H4 (cell line): ENCODE measurements around the gene PLCE1. TPM values are rescaled to one million over a fixed set of nuclear protein-coding genes. Genes with fewer than 3 reads are reported as not detected.
"Not testable (repeated sequence)": the region's sequence is repeated elsewhere in the genome, so short reads cannot be mapped to it uniquely, and the experiment has no call there.

Experiments
- DNase-seq: peaks from one replicate; pipeline ENCODE4 v3.0.0-alpha.2; 2015; ENCODE audit warnings: low spot score
- total RNA-seq: library from RNA; depleted of rRNA; stranded (reverse); fragments of >200 nt; shearing (Covaris generic); gene quantifications from 2 replicates; pipeline ENCODE4 v1.2.3, GENCODE V29; 2014; rRNA removed

The PLCE1 gene
- total RNA-seq, result 0.80 and 1.2 TPM in 2 replicates

GRCh38 chr10:93993782-93994437 is at the start of gene PLCE1:
Gene PLCE1 (plus strand): TSS chr10:93993931. CDS start chr10:94031047, 37,116 bp downstream.
- DNase-seq, result peak; percentile 23

DNA sequence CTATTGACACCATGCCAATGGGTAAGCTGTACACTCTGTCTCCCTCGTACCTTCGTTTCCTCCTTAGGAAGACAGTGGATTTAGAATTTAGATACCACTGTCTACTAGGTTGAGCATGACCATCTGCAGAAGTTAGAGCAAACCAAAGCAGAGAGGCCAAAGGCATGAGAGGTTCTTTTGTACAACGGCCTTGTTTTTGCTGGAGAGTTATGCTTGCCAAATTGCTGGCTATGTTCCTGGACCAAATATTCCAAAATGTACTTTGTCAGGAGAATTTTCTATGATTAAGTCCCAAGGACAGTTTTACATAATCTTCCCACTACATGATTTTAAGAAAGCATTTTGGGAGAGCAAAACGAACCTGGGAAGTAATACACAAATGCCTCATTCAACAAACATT is 47.9 kb upstream of the PLCE1 start:
- DNase-seq, result no peak

- DNase-seq, result peak; percentile 80
Measured at GRCh38 chr10:93947055-93947454, 46.7 kb upstream of the PLCE1 start.

DNA sequence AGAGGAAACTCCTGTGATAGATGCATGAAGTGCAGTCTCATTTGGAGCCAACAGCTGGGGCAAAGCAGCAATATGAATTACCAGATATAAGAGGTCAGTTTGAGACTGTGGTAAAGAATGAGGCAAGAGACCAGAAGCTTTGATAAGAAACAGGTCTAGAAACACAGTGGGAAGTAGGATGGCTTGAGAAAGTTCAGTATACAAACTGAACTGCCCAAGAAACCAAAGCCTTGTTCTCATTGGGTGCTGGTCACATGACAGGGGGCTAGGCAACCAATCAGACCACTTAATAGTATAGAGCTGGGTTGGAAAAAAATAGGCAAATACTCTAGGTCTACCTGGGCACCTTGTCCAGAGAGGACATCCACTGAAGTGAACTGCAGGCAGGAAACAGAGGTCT is 46.2 kb upstream of the PLCE1 start:
- no peak for DNase-seq

DNA sequence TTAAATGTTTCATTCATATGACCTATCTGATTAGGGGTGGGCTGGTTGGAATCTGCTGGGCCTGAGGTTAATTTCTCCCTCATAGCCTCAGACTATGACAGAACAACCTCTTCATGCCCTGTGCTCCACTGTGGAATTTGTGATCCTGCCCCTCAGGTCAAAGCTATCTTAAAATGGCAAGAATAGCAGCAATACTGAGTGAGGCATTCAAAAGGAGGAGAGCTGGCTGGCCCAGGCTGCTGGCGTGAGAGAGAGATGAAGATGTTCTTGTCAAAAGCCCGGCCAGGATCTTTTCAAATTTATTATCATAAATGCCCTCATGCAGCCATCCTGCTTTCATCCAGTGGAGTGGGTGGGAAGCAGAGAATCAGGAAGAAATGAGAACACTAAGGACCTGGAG is 41.8 kb upstream of the PLCE1 start:
- no peak for DNase-seq

DNA sequence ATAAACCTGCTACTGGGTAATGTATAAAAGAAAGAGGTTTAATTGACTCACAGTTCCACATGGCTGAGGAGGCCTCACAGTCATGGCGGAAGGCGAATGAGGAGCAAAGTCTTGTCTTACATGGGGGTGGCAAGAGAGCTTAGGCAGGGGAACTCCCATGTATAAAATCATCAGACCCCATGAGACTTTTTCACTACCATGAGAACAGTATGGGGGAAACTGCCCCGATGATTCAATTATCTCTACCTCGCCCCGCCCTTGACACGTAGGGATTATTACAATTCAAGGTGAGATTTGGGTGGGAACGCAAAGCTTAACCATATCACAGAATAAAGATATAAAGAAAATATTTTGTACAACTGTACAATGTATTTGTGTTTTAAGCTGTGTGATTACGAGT is 39.4 kb upstream of the PLCE1 start:
- DNase-seq, result no peak

DNA sequence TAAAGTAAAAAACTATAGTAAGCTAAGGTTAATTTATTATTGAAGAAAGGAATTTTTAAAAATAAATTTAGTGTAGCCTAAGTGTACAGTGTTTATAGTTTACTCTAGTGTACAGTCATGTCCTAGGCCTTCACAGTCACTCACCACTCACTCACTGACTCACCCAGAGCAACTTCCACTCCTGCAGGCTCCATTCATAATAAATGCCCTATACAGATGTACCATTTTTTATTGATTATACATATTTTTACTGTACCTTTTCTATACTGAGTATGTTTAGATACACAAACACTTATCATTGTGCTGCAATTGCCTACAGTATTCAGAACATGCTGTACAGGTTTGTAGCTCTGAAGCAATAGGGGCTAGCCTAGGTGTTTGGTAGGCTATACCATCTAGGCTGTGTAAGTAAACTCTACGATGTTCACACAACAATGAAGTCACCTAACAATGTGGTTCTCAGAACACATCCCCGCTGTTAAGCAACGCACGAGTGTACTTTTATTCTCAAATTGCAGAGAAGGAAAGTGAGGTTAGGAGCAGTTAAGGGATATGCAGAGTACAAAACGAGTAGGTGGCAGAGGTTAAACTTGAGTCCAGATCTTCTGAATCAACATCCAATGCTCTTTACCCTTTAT is 38.9 kb upstream of the PLCE1 start:
- DNase-seq, result no peak

- DNase-seq, result no peak
Measured at GRCh38 chr10:93958834-93959233, 34.9 kb upstream of the PLCE1 start.

DNA sequence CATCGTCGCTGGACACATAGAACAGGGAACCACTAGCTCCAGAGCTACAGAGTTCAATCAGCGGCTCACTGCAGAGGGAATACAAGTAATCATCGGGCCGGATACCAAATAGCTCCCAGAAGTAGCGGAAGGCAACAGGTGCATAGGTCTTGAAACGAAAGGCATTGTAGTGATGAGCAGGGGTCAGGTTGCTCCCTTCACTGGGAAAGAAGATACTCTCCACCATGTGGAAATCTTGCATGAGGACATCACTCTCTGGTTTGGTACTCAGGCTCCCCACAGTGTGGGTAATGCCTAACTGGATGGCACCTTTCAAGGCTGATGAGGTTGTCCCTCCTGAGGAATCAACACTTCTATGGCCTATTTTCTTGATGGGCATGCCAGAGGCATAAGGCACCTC is 32.7 kb upstream of the PLCE1 start:
- DNase-seq, result not testable (repeated sequence)

DNA sequence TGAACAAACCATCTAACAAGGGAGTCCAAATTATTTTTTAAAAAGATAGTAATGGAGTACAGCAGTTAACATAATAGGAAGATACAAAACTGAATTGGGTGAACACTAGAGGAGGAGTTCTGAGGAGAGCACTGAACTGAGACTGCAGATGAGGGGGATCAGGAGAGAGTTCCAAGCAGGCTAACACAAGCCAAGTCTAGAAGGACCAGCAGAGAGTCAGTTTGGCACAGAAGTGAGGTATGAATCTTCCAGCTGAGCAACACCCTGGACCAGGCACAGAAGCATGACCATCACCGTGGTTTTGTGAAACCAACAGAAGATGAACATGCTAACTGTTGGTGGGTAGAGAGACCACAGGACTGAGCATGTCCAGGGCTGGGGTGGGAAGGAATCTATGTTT is 30.8 kb upstream of the PLCE1 start:
- DNase-seq, result no peak

GRCh38 chr10:93963434-93963833 is 30.3 kb upstream of the PLCE1 start:
- no peak for DNase-seq

GRCh38 chr10:93965911-93966310 is 27.8 kb upstream of the PLCE1 start:
- DNase-seq, result no peak

- no peak for DNase-seq
Measured at GRCh38 chr10:93967756-93968155, 26.0 kb upstream of the PLCE1 start.

DNA sequence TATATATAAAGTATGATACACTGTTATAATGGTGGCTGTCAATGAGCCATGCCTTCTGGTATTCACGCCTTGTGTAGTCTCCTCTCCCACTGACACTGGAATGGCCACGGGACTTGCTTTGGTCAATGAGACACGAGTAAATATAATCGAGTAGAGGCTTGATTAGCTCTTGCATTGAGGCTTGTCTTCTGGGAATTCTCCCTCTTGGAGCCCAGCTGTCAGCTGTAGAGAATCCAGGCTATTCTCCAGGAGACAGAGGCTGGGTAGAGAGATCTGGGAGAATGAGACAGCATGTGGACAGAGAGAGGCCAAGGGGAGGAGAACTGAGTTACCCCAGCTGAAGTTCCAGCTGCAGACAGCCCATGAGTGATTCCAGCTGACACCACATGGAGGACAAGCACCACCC is 25.2 kb upstream of the PLCE1 start:
- DNase-seq, result no peak

- not testable (repeated sequence) for DNase-seq
Measured at GRCh38 chr10:93970433-93971010, 23.2 kb upstream of the PLCE1 start.

DNA sequence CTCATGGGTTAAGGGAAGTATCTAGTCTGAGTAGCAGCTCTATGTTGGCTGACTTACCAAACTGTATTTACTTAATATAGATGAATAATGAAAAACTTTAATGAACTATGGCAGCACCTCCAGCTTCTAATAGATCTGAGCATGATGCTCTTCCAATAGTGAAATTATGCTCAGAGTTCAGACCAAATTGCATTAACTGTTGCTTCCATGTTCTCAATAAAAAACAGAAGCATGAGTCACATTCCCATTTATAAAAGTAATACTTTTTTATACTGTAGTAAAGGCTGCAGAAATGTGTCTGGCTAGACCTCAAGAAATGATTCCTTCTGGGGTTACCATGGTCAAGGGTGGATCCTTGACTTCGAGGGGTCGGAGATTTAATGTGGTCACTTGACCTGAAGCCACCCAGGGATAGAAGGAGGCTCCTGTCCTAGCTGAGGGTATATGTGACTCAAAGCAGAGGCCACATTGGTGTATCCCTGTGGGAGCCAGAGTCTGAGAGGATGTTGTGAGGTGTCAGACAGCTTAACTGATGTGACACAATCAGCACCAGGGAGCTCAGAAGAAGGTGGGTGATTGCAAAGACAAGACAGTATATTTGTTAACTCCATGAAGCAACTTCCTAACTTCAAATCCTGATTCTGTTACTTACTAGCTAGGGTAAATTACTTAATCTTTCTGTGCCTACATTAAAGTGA is 19.8 kb upstream of the PLCE1 start:
- DNase-seq, result no peak

- DNase-seq, result no peak
Measured at GRCh38 chr10:93977442-93977841, 16.3 kb upstream of the PLCE1 start.

- no peak for DNase-seq
Measured at GRCh38 chr10:93980486-93980885, 13.2 kb upstream of the PLCE1 start.

DNA sequence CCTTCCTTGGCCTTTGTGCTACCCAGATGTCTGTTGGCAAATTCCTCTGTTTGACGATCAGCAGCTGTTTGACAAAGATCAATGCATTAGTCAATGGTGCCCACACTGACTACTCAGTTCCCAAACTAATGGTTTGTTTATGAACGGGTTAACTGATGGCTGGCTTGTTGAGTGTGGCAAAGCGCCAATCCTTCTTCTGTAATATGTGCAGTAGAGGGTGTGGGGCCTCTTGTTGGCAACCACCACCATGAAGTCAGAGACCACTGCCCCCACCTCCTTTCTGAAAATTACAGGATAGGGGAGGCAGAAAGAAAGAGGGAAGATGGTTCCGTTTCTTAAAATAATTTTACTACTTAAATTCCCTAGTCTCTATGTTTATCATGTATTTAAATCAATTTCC is 2.6 kb upstream of the PLCE1 start:
- no peak for DNase-seq

DNA sequence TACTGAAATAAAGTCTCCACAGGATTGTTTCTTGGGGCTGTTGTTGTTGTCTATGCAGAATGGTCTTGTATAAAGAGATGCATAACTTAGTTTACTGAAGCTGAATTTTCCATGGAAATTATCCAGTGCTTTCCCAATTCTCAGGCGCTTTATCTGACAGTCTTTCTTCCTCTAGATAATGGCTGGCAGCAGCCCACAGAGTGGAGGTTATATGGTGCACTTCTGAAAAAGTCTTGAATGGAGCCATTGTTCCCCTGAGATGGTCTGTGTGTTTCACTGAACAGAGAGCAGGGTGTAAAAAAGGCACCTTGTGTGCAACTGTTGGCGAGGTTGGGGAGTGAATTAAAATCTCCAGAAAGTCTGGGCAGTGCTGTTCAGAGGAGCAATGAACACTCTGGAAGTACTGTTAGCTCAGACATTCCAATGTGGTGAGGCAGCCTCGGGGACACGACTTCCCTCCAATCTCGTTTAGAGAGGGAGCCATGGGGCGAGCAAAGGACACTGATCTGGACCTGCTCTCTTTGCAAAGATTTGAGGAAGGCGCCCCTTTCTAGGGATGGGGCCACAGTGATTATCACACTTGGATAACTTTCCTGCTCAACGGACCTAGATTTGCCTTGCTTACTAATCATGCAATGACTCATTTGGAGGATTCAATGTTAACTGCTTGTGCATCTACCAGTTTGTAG is 2.0 kb upstream of the PLCE1 start:
- DNase-seq, result peak; percentile 67

DNA sequence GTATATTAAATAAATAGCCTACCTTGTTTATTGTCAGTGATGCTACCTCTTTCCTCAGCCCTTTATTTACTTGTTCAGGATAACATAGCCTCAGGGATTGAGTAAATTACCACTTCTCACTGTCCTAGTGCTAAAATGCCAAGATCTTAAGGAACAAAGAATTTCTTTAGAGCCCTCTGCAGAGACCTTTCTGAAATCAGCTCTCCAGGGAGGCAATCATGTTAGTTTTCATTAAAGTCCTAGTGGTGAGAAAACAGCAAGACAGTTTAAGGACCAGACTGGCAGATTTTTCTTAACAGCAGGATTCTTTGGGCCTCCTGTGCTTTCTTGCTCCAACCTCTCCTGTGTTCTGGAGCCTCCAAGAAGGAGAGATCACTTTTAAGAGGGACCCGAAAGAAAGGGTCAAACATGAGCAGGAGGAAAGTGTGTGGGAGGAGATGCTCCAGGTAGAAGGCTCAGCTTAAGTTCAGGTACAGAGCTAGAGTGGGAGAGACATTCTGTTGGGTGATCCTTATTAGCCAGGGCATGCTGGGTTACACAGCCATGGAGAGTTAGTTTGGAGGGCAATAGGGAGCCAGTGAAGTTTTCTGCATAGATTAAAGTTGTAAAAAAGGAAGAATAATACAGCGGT is 1.2 kb upstream of the PLCE1 start:
- DNase-seq, result no peak

DNA sequence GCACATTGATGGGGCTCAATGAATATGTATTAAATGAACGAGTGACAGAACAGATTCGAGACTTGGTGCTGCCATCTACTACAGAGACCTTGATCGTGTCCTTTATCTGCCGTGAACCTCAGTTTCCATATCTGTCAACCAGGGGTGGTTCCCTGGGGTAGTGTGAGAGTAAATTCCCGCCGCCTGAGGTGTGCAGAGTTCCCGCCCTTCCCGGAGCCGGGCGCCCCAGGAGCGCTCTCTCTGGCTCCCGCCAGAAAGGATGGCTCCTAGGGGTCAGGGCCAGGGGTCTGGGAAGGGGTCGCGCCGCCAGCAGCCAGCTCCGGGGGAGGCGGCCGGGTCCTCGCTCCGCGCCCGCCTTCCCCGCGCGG is 333 bp upstream of the PLCE1 start:
- DNase-seq, result no peak
